Right atrium auricular region (tissue), 2 donors: ENCODE results near the gene SERGEF. TPM values are rescaled to one million over a fixed set of nuclear protein-coding genes. Genes with fewer than 3 reads are reported as not detected.

Experiments used
- DNase-seq: peaks from one replicate; pipeline ENCODE4 v3.0.0-alpha.2; 2019; ENCODE audit warnings: low spot score
- H3K27ac ChIP-seq, 2 donors: fragments of 200-600 bp; sonication (generic); 1 replicate in 1 of 2; 2 replicates in 1 of 2; pipeline ENCODE4 v1.5.1; 2016 to 2019
- H3K27me3 ChIP-seq, 2 donors: fragments of 200-600 bp; sonication (generic); one replicate each; pipeline versions ENCODE4 v1.5.1 to v1.6.0; 2017 to 2019
- H3K36me3 ChIP-seq: fragments of 200-600 bp; sonication (generic); one replicate; pipeline ENCODE4 v1.5.1; 2016
- H3K4me1 ChIP-seq, 2 donors: fragments of 200-600 bp; sonication (generic); one replicate each; pipeline versions ENCODE4 v1.5.1 to v1.6.0; 2017 to 2019
- H3K4me3 ChIP-seq, 2 donors: fragments of 200-600 bp; sonication (generic); 1 replicate in 1 of 2; 2 replicates in 1 of 2; pipeline ENCODE4 v1.5.1; 2017 to 2019; ENCODE audit warnings: mild to moderate bottlenecking in 1 of 2, moderate library complexity in 1 of 2
- H3K9me3 ChIP-seq, 2 donors: fragments of 200-600 bp; sonication (generic); one replicate each; pipeline ENCODE4 v1.5.1; 2019
- total RNA-seq, 2 donors: library from RNA; depleted of rRNA; stranded (reverse); fragments of >200 nt; gene quantifications; one replicate each; pipeline ENCODE4 v1.1.0, GENCODE V29; 2016
- TF ChIP-seq, protein P1 (sequence below), 2 donors: fragments of 200-600 bp; sonication (generic); IDR thresholded peaks; one replicate each; pipeline ENCODE4 v1.5.1; 2019; ENCODE audit warnings: antibody characterized with exemption in 2 of 2

Gene SERGEF
- total RNA-seq, 2 donors from 2014 or later = 18.1 to 27.6 TPM

DNA sequence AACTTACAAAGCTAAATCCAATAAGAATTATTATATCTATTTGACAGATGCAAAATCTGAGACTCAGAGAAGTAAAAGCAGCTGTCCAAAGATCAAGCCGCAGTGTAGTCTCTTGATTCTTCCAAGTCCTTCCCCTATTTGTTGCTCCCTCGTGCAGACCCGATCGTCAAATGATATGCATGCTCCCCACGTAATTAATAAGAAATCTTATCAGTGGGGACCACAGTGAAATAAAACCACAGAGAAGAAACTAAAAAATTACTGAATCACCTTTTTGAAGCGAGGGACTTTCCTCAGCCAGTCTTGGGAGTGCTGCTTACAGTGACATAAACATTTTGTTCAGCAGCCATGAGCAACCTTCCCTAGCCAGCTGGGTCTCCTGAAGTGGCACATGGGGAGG, 64.6 kb downstream of the SERGEF start:
- H3K9me3 ChIP-seq = peaks cover 0 to 11% of the 10 kb centered on the region in 2 donors
- H3K36me3 ChIP-seq = no peaks in the 10 kb centered on the region
- no peak for DNase-seq
- no peak overlapping the region for H3K4me3 ChIP-seq
- H3K4me1 ChIP-seq = peaks cover 0 to 2% of the 10 kb centered on the region in 2 donors
- no peak overlapping the region for H3K27ac ChIP-seq
- no peaks in the 10 kb centered on the region for H3K27me3 ChIP-seq
- TF ChIP-seq, protein P1, sequence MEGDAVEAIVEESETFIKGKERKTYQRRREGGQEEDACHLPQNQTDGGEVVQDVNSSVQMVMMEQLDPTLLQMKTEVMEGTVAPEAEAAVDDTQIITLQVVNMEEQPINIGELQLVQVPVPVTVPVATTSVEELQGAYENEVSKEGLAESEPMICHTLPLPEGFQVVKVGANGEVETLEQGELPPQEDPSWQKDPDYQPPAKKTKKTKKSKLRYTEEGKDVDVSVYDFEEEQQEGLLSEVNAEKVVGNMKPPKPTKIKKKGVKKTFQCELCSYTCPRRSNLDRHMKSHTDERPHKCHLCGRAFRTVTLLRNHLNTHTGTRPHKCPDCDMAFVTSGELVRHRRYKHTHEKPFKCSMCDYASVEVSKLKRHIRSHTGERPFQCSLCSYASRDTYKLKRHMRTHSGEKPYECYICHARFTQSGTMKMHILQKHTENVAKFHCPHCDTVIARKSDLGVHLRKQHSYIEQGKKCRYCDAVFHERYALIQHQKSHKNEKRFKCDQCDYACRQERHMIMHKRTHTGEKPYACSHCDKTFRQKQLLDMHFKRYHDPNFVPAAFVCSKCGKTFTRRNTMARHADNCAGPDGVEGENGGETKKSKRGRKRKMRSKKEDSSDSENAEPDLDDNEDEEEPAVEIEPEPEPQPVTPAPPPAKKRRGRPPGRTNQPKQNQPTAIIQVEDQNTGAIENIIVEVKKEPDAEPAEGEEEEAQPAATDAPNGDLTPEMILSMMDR (IDR thresholded peaks at IDR 0.05) = no peak

DNA sequence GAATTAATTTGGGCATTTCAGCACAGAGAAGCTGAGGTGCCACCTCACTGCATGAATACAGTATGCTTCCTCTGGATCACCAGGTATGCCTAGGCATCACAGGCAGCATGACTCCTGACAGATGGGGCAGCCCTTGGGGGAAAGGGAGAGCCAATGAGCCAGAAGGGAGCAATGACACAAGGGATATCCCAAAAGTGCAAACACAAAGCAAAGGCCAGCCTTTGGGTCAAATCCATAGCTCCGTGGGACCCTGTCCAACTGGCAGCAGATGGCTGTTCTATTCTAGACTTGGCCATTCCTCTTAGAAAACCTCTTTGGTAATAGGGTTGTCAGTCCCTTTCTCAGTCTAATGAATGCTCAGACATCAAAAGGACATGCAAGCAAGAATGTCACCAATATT, 73.3 kb downstream of the SERGEF start:
- TF ChIP-seq, protein P1 (IDR thresholded peaks at IDR 0.05) = no peak
- Histone ChIP-seq H3K36me3 (no peaks in the 10 kb centered on the region), H3K4me1 (no peaks in the 10 kb centered on the region), H3K4me3 (no peak overlapping the region), H3K27me3 (no peaks in the 10 kb centered on the region), H3K9me3 (peaks cover 0 to 12% of the 10 kb centered on the region in 2 donors), H3K27ac (no peak overlapping the region)
- no peak for DNase-seq

DNA sequence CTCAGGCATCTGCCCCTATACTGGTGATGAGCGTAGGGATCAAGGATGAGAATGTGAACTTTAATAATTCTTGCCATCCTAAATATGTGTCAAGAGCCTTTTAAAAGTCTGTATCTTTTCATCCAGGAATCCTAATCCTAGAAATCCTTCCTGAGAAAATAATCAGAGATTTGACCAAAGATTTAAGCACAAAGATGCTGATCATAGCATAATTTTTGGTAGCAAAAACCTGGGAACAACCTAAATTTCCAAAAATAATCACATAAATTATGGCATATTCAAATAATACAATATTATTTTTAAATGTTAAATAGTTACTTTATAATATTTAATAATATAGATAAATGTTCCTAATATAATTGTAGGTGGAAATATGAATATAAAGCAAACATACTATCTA, 76.1 kb downstream of the SERGEF start:
- TF ChIP-seq, protein P1 (IDR thresholded peaks at IDR 0.05) = no peak
- Histone ChIP-seq H3K4me3 (no peak overlapping the region), H3K36me3 (no peaks in the 10 kb centered on the region), H3K9me3 (no peaks in the 10 kb centered on the region), H3K27ac (no peak overlapping the region), H3K4me1 (no peaks in the 10 kb centered on the region), H3K27me3 (no peaks in the 10 kb centered on the region)
- DNase-seq = no peak

DNA sequence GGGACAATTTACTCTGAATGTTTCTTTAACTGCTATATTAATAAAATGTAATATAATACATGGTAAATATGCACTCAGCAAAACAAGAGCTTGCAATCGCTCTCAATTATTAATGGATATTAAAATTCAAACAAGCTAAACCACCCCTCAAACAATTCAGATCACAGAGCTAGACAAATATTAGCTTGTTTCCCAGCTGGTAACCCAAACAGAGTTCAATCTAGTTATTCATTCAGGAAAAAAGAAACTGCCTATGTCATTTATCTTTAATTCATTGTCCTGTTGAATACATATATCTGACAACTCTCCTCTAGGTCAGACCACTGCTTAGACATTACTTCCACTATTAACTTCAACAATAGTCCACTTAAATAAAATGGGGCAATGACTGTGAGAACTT, 78.7 kb downstream of the SERGEF start:
- H3K27me3 ChIP-seq = no peaks in the 10 kb centered on the region
- no peaks in the 10 kb centered on the region for H3K9me3 ChIP-seq
- TF ChIP-seq, protein P1 (IDR thresholded peaks at IDR 0.05) = no peak
- no peak overlapping the region for H3K4me3 ChIP-seq
- no peak overlapping the region for H3K27ac ChIP-seq
- DNase-seq = no peak
- no peaks in the 10 kb centered on the region for H3K36me3 ChIP-seq
- no peaks in the 10 kb centered on the region for H3K4me1 ChIP-seq

DNA sequence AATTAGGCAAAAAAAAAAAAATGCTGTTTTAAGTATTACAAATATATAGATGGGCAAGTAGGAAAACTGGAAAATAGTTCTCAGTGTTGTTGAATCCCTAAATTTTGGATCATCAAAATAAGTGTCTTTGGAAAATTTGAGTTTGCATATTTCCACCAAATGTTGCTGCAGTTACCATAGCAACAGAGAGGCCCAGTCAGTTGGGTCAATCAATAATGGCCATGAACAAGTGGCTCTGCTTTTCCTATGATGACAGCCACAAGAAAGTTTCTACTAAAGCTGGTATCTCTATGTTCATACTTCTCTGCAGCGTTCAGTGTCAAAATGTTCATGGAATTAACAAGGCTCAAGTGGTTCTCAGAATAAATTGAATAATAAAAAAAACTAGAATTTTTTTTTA, 79.1 kb downstream of the SERGEF start:
- no peaks in the 10 kb centered on the region for H3K36me3 ChIP-seq
- H3K4me1 ChIP-seq = no peaks in the 10 kb centered on the region
- H3K9me3 ChIP-seq = no peaks in the 10 kb centered on the region
- TF ChIP-seq, protein P1 (IDR thresholded peaks at IDR 0.05) = no peak
- H3K27ac ChIP-seq = no peak overlapping the region
- no peak for DNase-seq
- H3K4me3 ChIP-seq = no peak overlapping the region
- H3K27me3 ChIP-seq = no peaks in the 10 kb centered on the region

DNA sequence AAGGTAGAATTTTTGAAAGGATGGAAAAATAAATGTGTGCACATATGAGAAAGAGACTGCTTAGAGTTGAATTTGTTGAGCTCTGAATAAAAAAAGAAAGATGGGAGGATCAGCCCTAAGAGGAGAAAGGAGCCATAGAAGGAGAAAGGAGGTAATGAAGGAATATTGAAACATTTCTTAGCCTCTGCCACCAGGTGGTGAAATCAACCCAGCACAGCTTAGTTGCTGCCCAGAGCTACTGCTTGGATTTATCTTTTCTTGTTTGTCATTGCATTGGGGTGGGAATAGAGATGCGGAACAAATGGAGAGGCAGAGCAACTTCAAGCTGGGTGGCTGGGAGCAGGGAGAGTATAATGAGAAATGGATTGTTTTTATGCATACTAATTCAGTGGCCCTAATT, 80.4 kb downstream of the SERGEF start:
- TF ChIP-seq, protein P1 (IDR thresholded peaks at IDR 0.05) = no peak
- Histone ChIP-seq H3K9me3 (no peaks in the 10 kb centered on the region), H3K4me3 (no peak overlapping the region)

More for the DNA sequence above, 80.4 kb downstream of the SERGEF start:
- Histone ChIP-seq H3K36me3 (no peaks in the 10 kb centered on the region), H3K27ac (no peak overlapping the region), H3K27me3 (no peaks in the 10 kb centered on the region), H3K4me1 (no peaks in the 10 kb centered on the region)
- DNase-seq = no peak
